GM18526 (cell line): ENCODE data around the gene MAP2K2.

Source experiments
- POLR2A ChIP-seq: IDR thresholded peaks from 3 replicates; pipeline ENCODE4 v1.6.1; 2011; ENCODE audit not compliant: insufficient read length; ENCODE audit errors: extremely low read depth

The MAP2K2 gene

GRCh38 chr19:4108767-4109625 is 14.9 kb downstream of the MAP2K2 start:
- no peak for TF ChIP-seq POLR2A

DNA sequence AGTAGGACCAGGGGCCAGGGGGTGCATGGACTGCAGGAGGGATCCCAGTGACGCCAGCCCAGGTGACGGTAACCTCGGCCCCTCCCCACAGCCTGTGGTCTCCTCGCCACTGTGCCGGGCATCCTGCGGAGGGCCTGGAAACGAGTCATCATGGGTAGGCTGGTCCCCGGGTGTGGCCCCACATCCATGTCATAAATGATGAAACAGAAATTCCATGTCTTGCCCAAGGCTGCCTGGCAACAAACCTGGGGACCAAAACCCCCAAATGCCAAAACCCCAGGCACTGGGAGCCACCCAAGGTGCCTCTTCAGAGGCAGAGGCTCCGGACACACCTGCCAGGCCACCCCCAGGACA is 20.9 kb downstream of the MAP2K2 start:
- no peak for TF ChIP-seq POLR2A

DNA sequence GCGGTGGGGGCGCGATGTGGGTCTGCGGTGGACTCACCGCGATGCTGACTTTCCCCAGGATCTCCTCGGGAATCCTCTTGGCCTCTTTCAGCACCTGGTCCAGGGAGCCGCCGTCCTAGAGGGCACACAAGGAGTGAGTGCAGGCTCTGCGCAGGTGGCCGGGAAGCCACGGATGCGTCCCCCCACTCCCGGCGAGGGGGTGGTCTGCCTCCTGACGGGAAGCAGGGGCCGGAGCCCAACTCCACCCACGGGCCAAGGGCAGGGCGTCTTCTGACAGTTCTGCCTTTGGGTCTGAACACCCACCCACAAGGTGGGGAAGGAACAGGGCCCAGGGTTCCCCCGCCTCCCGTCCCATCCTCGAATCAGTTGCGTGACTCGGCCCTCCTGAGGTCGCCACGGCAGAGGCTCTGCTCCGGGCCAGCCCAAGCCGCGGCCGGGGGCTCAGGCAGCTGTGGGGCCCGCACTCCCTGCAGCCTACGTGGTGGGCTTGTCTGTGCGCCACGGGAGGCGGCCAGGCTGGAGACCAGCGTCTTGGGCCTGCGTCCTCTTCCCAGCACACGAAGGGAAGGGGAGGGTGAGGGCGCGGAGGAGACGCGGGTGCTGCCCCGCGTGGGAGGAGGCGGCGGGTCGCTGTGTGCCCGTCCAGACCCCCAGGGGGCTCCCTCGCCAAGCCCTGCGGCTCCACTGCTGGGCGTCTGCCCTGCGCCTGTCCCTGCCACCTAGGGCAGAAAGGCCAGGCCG is 21.4 kb downstream of the MAP2K2 start:
- TF ChIP-seq POLR2A = no peak

DNA sequence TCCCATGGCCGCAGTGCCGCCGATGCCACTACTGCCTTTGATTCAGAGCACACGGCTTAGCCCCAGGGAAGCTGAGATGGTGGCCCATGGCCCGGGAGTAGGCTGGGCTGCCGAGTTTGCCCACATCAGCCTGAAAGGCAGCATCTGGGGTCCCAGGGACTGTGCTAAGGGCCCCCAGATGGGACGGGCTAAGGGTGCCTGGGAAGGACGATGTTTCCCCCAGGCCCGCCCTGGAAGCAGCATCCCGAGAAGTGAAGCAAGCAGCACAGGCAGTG is 22.5 kb downstream of the MAP2K2 start:
- TF ChIP-seq POLR2A = no peak

DNA sequence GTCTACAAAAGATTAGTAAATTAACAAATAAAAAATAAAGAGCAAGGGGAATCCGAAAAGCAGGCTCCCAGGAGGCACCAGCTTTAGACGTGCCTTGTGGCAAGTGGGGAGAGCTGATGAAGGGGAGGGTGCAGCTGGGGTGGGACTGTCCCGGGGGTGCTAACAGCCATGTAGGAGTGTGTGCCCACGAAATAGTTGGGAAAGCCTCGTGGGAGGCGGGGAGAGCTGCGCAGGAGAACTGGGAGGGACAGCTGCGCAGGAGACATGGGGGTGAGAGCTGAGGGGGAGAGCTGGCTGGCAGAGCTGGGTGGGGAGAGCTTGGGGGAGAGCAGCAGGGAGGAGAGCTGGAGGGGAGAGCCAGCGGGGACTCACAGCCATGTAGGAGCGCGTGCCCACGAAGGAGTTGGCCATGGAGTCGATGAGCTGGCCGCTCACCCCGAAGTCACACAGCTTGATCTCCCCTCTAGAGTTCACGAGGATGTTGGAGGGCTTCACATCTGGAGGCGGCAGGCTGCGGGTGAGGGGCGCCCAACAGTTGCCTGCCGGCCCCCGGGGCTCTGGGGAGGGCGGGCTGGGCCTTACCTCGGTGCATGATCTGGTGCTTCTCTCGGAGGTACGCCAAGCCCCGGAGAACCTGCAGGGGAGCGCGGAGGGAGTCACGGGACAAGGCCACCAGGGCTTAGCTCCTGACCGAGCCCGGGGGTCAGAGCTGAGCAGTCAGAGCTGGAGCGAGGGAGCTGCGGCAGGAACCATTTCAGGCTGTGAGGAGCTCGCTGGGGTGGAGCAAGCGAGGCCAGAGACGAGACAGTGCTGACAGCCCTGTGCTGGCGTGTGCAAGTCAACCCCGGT is 23.1 kb downstream of the MAP2K2 start:
- no peak for TF ChIP-seq POLR2A

DNA sequence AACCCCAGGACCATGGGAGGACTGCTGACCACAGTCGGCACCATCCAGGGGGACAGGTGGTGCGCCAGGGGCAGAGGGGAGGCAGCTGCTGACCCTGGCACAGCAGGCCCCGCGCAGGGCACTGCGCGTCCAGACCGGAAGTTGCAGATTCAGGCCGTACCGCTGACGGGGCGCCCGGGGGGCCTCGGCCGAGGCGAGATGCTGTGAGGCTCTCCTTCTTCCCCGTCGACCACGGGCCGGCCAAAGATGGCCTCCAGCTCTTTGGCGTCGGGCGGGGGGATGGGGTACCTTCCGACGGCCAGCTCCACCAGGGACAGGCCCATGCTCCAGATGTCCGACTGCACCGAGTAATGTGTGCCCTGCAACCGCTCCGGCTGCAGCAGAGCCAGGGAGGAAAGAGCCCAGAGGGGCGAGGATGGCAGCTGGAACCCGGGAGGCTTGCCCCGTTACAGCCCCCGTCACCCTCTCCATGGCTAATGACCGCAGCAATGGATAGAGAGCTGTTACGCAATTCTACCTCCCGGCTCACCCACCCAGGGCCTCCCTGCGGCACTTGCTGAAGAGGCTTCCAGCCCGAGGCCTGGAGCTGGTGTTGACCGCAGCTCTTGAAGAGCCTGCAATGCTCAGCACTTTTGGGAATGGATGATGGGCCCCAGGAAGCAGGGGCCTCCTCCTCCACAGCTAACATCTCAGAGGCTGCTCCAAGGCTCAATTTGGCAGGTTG is 24.7 kb downstream of the MAP2K2 start:
- no peak for TF ChIP-seq POLR2A

DNA sequence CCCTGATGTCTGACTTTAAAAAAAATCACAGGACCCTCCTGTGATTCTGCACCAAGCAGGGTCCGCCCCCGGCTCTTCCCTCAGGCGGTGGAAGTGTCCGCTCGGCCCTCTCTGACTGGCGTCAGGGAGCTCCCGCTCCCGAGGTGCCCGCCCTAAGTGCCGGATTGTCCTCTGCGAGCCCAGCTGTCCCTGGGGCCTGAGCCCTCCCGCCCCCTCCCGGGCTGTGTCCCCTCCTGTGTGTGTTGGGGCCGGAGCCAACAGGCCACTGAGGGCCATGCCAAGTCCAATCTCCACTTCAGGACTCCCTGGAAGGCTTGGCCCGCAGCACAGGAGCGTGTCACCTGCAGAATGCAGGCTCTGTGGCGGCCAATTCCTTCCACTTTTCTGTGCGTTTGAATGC is 25.4 kb downstream of the MAP2K2 start:
- no peak for TF ChIP-seq POLR2A

GRCh38 chr19:4097501-4097900 is 26.4 kb downstream of the MAP2K2 start:
- no peak for TF ChIP-seq POLR2A

DNA sequence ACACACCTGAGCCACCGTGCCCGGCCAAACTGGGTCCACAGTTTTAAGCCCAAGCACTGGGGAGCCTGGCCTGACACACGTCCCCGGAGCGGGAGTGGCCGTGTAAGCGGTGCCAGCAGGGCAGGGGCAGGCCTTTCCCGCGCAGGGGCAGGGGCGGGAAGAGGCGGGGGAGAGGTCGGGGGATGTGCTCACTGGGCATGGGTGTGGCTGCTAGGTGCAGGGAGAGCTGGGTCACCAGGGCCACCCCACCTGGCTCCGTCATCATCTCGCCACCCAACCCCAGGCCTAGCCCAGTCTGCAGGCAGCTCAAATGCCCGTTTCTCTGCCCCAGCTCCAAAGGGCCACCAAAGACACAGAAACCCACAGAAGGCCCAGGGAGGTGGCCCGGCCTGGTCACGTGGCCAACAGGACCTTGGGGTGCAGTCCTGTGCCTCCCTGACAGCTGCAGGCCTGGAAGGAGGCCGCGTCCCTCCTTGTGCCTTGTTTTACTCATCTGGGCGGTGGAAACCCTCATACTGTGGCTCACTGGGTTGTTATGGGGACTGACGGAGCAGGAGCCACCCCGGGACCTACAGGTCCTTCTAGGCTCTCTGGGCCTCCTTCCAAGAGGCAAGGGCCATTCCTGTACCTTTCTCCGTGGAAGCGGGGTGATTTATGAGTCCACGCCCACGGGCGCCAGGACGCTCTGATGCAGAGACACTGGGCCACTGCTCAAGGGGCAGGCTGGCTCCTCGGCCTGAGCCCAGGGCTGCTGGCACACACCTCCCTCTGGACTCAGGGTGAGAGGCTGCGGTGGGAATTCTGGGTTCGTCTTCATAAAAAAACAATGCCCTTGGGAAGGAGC is 27.7 kb downstream of the MAP2K2 start:
- no peak for TF ChIP-seq POLR2A

GRCh38 chr19:4095488-4095844 is 28.5 kb downstream of the MAP2K2 start:
- TF ChIP-seq POLR2A = no peak

GRCh38 chr19:4094761-4095487 is 29.0 kb downstream of the MAP2K2 start:
- no peak for TF ChIP-seq POLR2A

- no peak for TF ChIP-seq POLR2A
These were observed 29.6 kb downstream of the MAP2K2 start for GRCh38 chr19:4094291-4094690.

DNA sequence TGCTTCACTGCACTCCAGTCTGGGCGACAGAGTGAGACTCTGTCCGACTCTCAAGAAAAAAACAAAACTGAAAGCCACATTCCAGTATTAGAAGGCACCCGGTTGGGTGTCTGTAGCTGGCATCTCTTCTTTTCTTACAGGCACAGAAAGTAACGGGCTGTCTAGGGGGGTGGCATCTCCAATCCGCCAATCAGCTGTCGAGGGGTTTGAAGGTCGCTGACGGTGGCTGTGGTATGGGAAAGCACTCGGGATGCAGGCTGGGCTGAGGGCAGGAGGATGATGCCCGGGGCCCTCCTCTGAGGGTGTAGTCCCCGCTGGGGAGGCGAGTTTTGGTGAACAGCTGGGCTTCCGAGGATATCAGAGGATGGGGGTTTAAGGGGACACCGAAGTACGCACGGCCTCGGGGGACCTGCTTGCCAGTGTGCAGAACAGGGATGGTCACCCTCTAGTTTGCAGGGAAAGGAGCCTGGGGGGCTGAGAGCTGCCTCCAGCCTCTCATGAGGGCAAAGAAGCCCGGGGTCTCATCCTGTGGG is 30.2 kb downstream of the MAP2K2 start:
- no peak for TF ChIP-seq POLR2A
